Endodermal cell (in vitro differentiated cells): ENCODE results near the gene CIZ1. TPM values are rescaled to one million over a fixed set of nuclear protein-coding genes. Genes with fewer than 3 reads are reported as not detected.

Experiments
- DNase-seq: peaks from one replicate; pipeline ENCODE4 v3.0.0-alpha.2; 2017
- H3K27ac ChIP-seq: 2 replicates; pipeline ENCODE4 v1.5.1; 2013; ENCODE audit warnings: mild to moderate bottlenecking, low read depth, low read length, moderate library complexity
- H3K27me3 ChIP-seq: 2 replicates; pipeline ENCODE4 v1.6.1; 2013; ENCODE audit warnings: mild to moderate bottlenecking, low read length, moderate library complexity; ENCODE audit not compliant: insufficient read depth, control insufficient read depth, poor library complexity, severe bottlenecking
- H3K36me3 ChIP-seq: 2 replicates; pipeline ENCODE4 v1.7.0; 2013; ENCODE audit warnings: mild to moderate bottlenecking, low read length, moderate library complexity; ENCODE audit not compliant: control insufficient read depth, insufficient read depth
- H3K4me1 ChIP-seq: one replicate; pipeline ENCODE4 v1.7.0; 2013; ENCODE audit warnings: low read length; ENCODE audit not compliant: control insufficient read depth, insufficient read depth
- H3K4me3 ChIP-seq: 2 replicates; pipeline ENCODE4 v1.5.1; 2013; ENCODE audit warnings: mild to moderate bottlenecking, low read length, moderate library complexity
- H3K9ac ChIP-seq: 2 replicates; pipeline ENCODE4 v1.6.1; 2013; ENCODE audit warnings: mild to moderate bottlenecking, low read length, moderate library complexity; ENCODE audit not compliant: poor library complexity, severe bottlenecking; ENCODE audit errors: extremely low read depth
- H3K9me3 ChIP-seq: 2 replicates; pipeline ENCODE4 v1.6.1; 2013; ENCODE audit warnings: mild to moderate bottlenecking, low read length, moderate library complexity; ENCODE audit not compliant: control insufficient read depth
- H3K27ac Mint-ChIP-seq: 2 replicates; pipeline ENCODE4 v1.8.0; 2020; ENCODE audit warnings: mixed read lengths
- H3K27me3 Mint-ChIP-seq: 2 replicates; pipeline ENCODE4 v1.8.0; 2021; ENCODE audit warnings: mild to moderate bottlenecking, mixed read lengths; ENCODE audit not compliant: insufficient read depth
- H3K36me3 Mint-ChIP-seq: 2 replicates; pipeline ENCODE4 v1.8.0; 2020; ENCODE audit warnings: low read depth, mixed read lengths
- H3K4me1 Mint-ChIP-seq: 2 replicates; pipeline ENCODE4 v1.8.0; 2020; ENCODE audit warnings: mixed read lengths
- H3K4me3 Mint-ChIP-seq: 2 replicates; pipeline ENCODE4 v1.8.0; 2020; ENCODE audit warnings: mild to moderate bottlenecking, moderate library complexity, mixed read lengths
- H3K9me3 Mint-ChIP-seq: 2 replicates; pipeline ENCODE4 v1.8.0; 2020; ENCODE audit warnings: mild to moderate bottlenecking, mixed read lengths
- CTCF ChIP-seq: fragments of 200-600 bp; sonication (generic); conservative IDR thresholded peaks from 2 replicates; pipeline ENCODE4 v1.5.0; 2021; ENCODE audit warnings: antibody characterized with exemption, mild to moderate bottlenecking
- WGBS, 2 experiments: methylation state at CpG; one replicate each; pipeline versions ENCODE4 v1.1.5 to v1.1.7; 2013; ENCODE audit warnings: missing lambda C conversion rate in 2 of 2, mixed read lengths in 1 of 2; ENCODE audit not compliant: insufficient coverage in 1 of 2, insufficient read length in 1 of 2; 5-methylcytosine and 5-hydroxymethylcytosine counted together
- total RNA-seq, 2 donors: library from RNA; stranded (reverse); fragmentation: NEBNext Ultra II Directional in 1 of 2; extraction: Animal tissue kit (Norgen Biotek cat#: 25700) in 1 of 2; gene quantifications; 2 replicates in 1 of 2; 3 replicates in 1 of 2; pipeline ENCODE4 v1.2.1, GENCODE V29; 2021

The CIZ1 gene
- total RNA-seq, 2 donors from 2014 or later = 115 to 117 TPM

DNA sequence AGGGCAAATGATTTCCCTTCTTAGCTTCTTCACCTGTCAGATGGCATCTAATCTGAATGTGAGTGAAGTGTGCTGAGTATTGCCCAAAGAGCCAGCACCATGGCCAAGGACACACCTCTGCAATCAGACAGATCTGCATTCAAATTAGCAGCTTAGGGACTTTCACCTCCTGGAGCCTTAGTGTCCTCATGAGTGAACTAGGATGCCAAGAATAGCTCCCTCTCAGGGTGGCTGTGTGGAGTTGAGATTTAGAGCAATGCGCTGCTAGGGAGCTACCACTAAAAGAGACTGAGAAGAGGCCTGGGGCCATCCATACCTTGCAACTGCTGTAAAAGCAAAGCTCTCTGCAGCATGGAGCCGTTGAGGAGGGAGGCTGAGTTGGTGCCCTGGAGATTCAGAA, 1.4 kb downstream of the CIZ1 start:
- WGBS, 2 experiments = 95% methylated on average over 2 of the region's 2 CpGs; no CpG with 5 or more reads in 1 of the 2 experiments

DNA sequence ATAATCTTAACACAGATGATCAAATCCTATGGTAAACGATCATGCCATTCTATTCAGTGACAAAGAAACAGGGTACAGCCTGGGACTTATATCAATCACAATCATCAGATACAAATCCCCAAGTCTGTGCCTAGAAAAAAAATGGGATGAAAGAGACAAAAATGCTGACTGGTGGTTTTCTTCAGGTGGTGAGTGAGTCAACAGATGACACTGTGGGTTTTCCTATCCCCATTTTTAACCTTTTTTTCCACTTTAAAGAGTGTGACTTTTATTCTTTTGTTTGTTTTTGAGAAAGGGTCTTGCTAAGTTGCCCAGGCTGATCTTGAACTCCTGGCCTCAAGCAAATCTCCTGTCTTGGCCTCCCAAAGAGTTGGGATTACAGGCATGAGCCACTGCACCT, 3.2 kb downstream of the CIZ1 start:
- no peak for TF ChIP-seq CTCF
- peaks cover 46% of the 10 kb centered on the region for H3K36me3 ChIP-seq
- Mint-ChIP-seq H3K27ac (no peak overlapping the region), H3K4me3 (no peak overlapping the region), H3K4me1 (peaks cover 12% of the 10 kb centered on the region), H3K9me3 (no peaks in the 10 kb centered on the region), H3K27me3 (no peaks in the 10 kb centered on the region), H3K36me3 (peaks cover 48% of the 10 kb centered on the region)
- no peak overlapping the region for H3K9ac ChIP-seq
- no peaks in the 10 kb centered on the region for H3K27me3 ChIP-seq
- DNase-seq = no peak
- 93% methylated on average over 1 of the region's 1 CpG; no CpG with 5 or more reads in 1 of the 2 experiments for WGBS, 2 experiments
- H3K9me3 ChIP-seq = no peaks in the 10 kb centered on the region
- H3K4me3 ChIP-seq = no peak overlapping the region
- H3K4me1 ChIP-seq = no peaks in the 10 kb centered on the region
- no peak overlapping the region for H3K27ac ChIP-seq

More for the DNA sequence above, 1.4 kb downstream of the CIZ1 start:
- H3K27me3 ChIP-seq = no peaks in the 10 kb centered on the region
- H3K4me1 ChIP-seq = no peaks in the 10 kb centered on the region
- Mint-ChIP-seq H3K27me3 (no peaks in the 10 kb centered on the region), H3K4me1 (peaks cover 12% of the 10 kb centered on the region), H3K9me3 (no peaks in the 10 kb centered on the region), H3K36me3 (peaks cover 37% of the 10 kb centered on the region), H3K27ac (no peak overlapping the region), H3K4me3 (peak overlapping the region; percentile 90)
- H3K9ac ChIP-seq = no peak overlapping the region
- peak overlapping the region; percentile 90 for H3K4me3 ChIP-seq
- H3K27ac ChIP-seq = no peak overlapping the region
- H3K36me3 ChIP-seq = peaks cover 34% of the 10 kb centered on the region
- DNase-seq = no peak
- peak; percentile 31 for TF ChIP-seq CTCF
- no peaks in the 10 kb centered on the region for H3K9me3 ChIP-seq

DNA sequence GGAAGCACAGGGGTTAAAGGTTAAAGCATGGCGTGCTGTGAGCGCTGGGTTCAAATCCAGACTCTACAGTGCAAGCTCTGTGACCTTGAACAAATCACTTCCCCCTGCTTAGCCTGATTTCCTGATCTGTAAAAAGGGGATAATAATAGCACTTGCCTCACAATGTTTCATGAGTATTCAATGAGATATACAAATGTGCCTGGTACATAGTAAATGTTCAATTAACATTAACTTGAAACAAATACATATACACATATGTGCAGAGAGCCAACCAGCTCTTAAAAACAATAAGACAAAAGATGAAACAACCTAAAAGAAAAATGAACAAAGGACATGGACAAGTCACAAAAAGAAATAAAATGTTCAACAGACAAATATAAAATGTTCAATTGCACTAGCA, 4.0 kb downstream of the CIZ1 start:
- Histone ChIP-seq H3K9me3 (no peaks in the 10 kb centered on the region), H3K27me3 (no peaks in the 10 kb centered on the region), H3K4me3 (no peak overlapping the region), H3K27ac (no peak overlapping the region), H3K9ac (no peak overlapping the region), H3K4me1 (no peaks in the 10 kb centered on the region), H3K36me3 (peaks cover 55% of the 10 kb centered on the region)
- no peaks in the 10 kb centered on the region for H3K27me3 Mint-ChIP-seq
- peaks cover 57% of the 10 kb centered on the region for H3K36me3 Mint-ChIP-seq
- H3K4me3 Mint-ChIP-seq = no peak overlapping the region
- peaks cover 1% of the 10 kb centered on the region for H3K9me3 Mint-ChIP-seq
- H3K27ac Mint-ChIP-seq = no peak overlapping the region
- peaks cover 12% of the 10 kb centered on the region for H3K4me1 Mint-ChIP-seq
- DNase-seq = no peak
- WGBS, 2 experiments = 93 to 100% methylated on average over 2 of the region's 2 CpGs
- TF ChIP-seq CTCF = no peak
